GM12864 (cell line): ENCODE results near the gene DRGX.

Source experiments
- DNase-seq: peaks from one replicate; pipeline ENCODE4 v3.0.0-alpha.2; 2011; ENCODE audit warnings: low read depth
- H3K4me3 ChIP-seq: 2 replicates; pipeline ENCODE4 v1.5.1; 2011; ENCODE audit warnings: mild to moderate bottlenecking, low read depth, low read length, control low read depth
- TF ChIP-seq, protein P1 (sequence below): IDR thresholded peaks from 2 replicates; pipeline ENCODE4 v1.5.1; 2011; ENCODE audit warnings: low read depth, mild to moderate bottlenecking, moderate library complexity, low read length, control low read depth, inconsistent platforms; ENCODE audit errors: missing control alignments

The DRGX gene

DNA sequence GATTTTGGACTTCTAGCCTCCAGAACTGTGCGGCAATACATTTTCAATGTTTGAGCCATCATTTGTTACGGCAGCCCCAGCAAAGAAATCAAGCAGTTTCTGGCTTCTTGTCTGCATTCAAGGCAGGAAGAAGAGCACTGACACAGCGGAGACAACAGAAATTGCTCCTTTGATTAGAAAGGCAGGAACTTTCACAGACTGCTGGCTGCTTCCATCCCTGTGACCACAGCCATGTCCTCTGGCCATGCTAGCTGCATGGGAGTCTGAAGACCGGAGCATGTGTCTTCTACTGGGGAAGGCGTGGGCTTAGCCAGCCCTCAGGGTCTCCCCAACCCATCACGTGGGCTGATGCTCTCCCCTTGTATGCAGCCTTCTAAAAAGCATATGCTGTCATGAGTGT, 77.9 kb downstream of the DRGX start:
- H3K4me3 ChIP-seq = no peak overlapping the region
- TF ChIP-seq, protein P1, sequence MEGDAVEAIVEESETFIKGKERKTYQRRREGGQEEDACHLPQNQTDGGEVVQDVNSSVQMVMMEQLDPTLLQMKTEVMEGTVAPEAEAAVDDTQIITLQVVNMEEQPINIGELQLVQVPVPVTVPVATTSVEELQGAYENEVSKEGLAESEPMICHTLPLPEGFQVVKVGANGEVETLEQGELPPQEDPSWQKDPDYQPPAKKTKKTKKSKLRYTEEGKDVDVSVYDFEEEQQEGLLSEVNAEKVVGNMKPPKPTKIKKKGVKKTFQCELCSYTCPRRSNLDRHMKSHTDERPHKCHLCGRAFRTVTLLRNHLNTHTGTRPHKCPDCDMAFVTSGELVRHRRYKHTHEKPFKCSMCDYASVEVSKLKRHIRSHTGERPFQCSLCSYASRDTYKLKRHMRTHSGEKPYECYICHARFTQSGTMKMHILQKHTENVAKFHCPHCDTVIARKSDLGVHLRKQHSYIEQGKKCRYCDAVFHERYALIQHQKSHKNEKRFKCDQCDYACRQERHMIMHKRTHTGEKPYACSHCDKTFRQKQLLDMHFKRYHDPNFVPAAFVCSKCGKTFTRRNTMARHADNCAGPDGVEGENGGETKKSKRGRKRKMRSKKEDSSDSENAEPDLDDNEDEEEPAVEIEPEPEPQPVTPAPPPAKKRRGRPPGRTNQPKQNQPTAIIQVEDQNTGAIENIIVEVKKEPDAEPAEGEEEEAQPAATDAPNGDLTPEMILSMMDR = no peak
- DNase-seq = no peak

- no peak overlapping the region for H3K4me3 ChIP-seq
- DNase-seq = no peak
- TF ChIP-seq, protein P1 = no peak
These were observed 81.1 kb downstream of the DRGX start for GRCh38 chr10:49314806-49315205.
